ENCODE results near the gene DDAH2.

GRCh38 chr6:31722173-31722572 lies 6.9 kb downstream of the DDAH2 start:
- TF ChIP-seq CTCF (IDR thresholded peaks at IDR 0.05 in 4 of 5, conservative IDR thresholded peaks at IDR 0.05 in 1 of 5) (no peak), POLR2A (IDR thresholded peaks at IDR 0.05) (no peak)
